Measurements from ENCODE around the gene FAR1.

- TF ChIP-seq REST (IDR thresholded peaks at IDR 0.05; ENCODE audit: low read depth) (no peak), RAD21 (IDR thresholded peaks at IDR 0.05; ENCODE audit: low read depth) (no peak), CEBPB (IDR thresholded peaks at IDR 0.05) (no peak), CREB1 (IDR thresholded peaks at IDR 0.05; ENCODE audit: low read depth) (no peak), TCF12 (IDR thresholded peaks at IDR 0.05; ENCODE audit: low read depth) (no peak), ZBTB7A (IDR thresholded peaks at IDR 0.05; ENCODE audit: low read depth) (no peak), EP300 (IDR thresholded peaks at IDR 0.05; ENCODE audit: borderline replicate concordance) (no peak), YY1 (IDR thresholded peaks at IDR 0.05; ENCODE audit: low read depth) (no peak), MAX (IDR thresholded peaks at IDR 0.05) (no peak), TEAD4 (IDR thresholded peaks at IDR 0.05) (no peak), TAF1 (IDR thresholded peaks at IDR 0.05; ENCODE audit: low read depth) (no peak), USF1 (IDR thresholded peaks at IDR 0.05) (no peak), EGR1 (IDR thresholded peaks at IDR 0.05) (no peak), NFIC (IDR thresholded peaks at IDR 0.05) (no peak)
These were observed 59.6 kb downstream of the FAR1 start for GRCh38 chr11:13728076-13728475.
